Upper lobe of left lung (tissue), 6 donors: ENCODE measurements around the gene CCDC14. TPM values are rescaled to one million over a fixed set of nuclear protein-coding genes. Genes with fewer than 3 reads are reported as not detected.

ENCODE experiments used
- ATAC-seq, 2 donors: fragments of 200-7000 bp; cut with Tn5 transposase; one replicate each; pipeline ENCODE4 v1.9.1; 2022; ENCODE audit warnings: mild to moderate bottlenecking in 2 of 2, moderate library complexity in 2 of 2; ENCODE audit not compliant: low FRiP score in 2 of 2
- DNase-seq, 2 donors: peaks; one replicate each; pipeline ENCODE4 v3.0.0-alpha.2; 2019 to 2020
- H3K27ac ChIP-seq, 4 donors: fragments of 200-600 bp; sonication (generic); one replicate each; pipeline ENCODE4 v1.5.1; 2016 to 2019
- H3K27me3 ChIP-seq, 4 donors: fragments of 200-600 bp; sonication (generic); one replicate each; pipeline ENCODE4 v1.5.1; 2017 to 2019
- H3K36me3 ChIP-seq, 4 donors: fragments of 200-600 bp; sonication (generic); one replicate each; pipeline ENCODE4 v1.5.1; 2016 to 2019
- H3K4me1 ChIP-seq, 4 donors: fragments of 200-600 bp; sonication (generic); one replicate each; pipeline ENCODE4 v1.5.1; 2018 to 2019
- H3K4me3 ChIP-seq, 4 donors: fragments of 200-600 bp; sonication (generic); one replicate each; pipeline ENCODE4 v1.5.1; 2017 to 2019; ENCODE audit warnings: mild to moderate bottlenecking in 2 of 4, moderate library complexity in 1 of 4
- H3K9me3 ChIP-seq, 4 donors: fragments of 200-600 bp; sonication (generic); one replicate each; pipeline ENCODE4 v1.5.1; 2018 to 2019
- CTCF ChIP-seq, 6 experiments: fragments of 450-650 bp in 4 of 6; fragments of 200-600 bp in 2 of 6; sonication (generic) in 2 of 6; IDR thresholded peaks; one replicate each; pipeline ENCODE4 v1.5.1; 2016 to 2019; ENCODE audit warnings: antibody characterized with exemption in 6 of 6
- EP300 ChIP-seq, 4 donors: sonication (generic); formaldehyde crosslinking; IDR thresholded peaks; one replicate each; pipeline ENCODE4 v1.5.1; 2017; ENCODE audit warnings: antibody characterized with exemption in 4 of 4, control low read depth in 2 of 4
- POLR2A ChIP-seq, 4 donors: fragments of 450-650 bp; IDR thresholded peaks; one replicate each; pipeline ENCODE4 v1.5.1; 2016 to 2017; ENCODE audit warnings: antibody characterized with exemption in 4 of 4, mild to moderate bottlenecking in 2 of 4
- POLR2AphosphoS5 ChIP-seq, 2 donors: sonication (generic); formaldehyde crosslinking; IDR thresholded peaks; one replicate each; pipeline ENCODE4 v1.5.1; 2017; ENCODE audit warnings: antibody characterized with exemption in 2 of 2
- WGBS, 2 donors: methylation state at CpG; one replicate each; pipeline ENCODE4 v1.1.5; 2017 to 2018; 5-methylcytosine and 5-hydroxymethylcytosine counted together
- total RNA-seq, 6 donors: library from RNA; depleted of rRNA in 4 of 6; stranded (reverse); fragments of >200 nt in 4 of 6; gene quantifications; one replicate each; pipeline versions ENCODE4 v1.1.0 to v1.2.1, GENCODE V29; 2016 to 2021
- donor health status: DM: no; HTN: no; CAD: no; lungs with moderate emphysema.
- donor health status: DM: no; HTN: yes; CAD: no; lungs with severe emphysema.

CCDC14 gene
- total RNA-seq, 6 donors from 2014 or later: 23.3 to 149 (median 42.5) TPM

- Histone ChIP-seq H3K9me3 (peaks cover 9 to 15% (median 10%) of the 10 kb centered on the region in 4 donors), H3K4me3 (no peak overlapping the region), H3K27me3 (no peaks in the 10 kb centered on the region), H3K4me1 (no peaks in the 10 kb centered on the region), H3K36me3 (peaks cover 0 to 13% (median 9%) of the 10 kb centered on the region in 4 donors), H3K27ac (no peak overlapping the region)
- ATAC-seq (no peak), DNase-seq (no peak)
- WGBS, 2 donors: 89 to 97% methylated on average over 1 of the region's 1 CpG
- TF ChIP-seq EP300 (IDR thresholded peaks at IDR 0.05): no peak
- no peak for TF ChIP-seq POLR2A (IDR thresholded peaks at IDR 0.05)
- TF ChIP-seq POLR2AphosphoS5 (IDR thresholded peaks at IDR 0.05): no peak
- no peak for TF ChIP-seq CTCF (IDR thresholded peaks at IDR 0.05)
These were observed 40.6 kb downstream of the CCDC14 start for GRCh38 chr3:123920383-123920782.

DNA sequence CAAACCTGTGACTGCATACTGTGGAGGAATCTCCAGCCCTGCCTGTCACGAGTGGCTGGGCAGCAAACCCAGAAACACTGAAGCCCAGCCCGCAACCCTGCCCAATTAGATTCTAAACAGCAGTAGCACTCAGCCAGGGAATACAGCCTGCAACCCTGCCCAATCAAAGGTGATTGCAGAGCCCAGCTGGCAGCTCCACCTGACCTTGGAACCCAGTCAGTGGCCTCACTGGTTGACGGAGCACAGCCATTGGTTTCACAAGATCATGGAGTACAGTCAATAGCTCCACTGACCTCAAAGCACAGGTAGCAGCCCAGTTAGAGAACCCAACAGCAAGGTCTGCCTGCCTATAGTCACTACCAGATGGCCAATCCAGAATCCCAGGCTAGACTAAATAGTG lies 41.7 kb downstream of the CCDC14 start:
- WGBS, 2 donors: 100% methylated on average over 3 of the region's 3 CpGs; no CpG with 5 or more reads in 1 of the 2 donors
- H3K27me3 ChIP-seq: no peaks in the 10 kb centered on the region
- peaks cover 0 to 16% (median 10%) of the 10 kb centered on the region in 4 donors for H3K36me3 ChIP-seq
- no peak overlapping the region for H3K27ac ChIP-seq
- H3K9me3 ChIP-seq: peaks cover 9 to 15% (median 10%) of the 10 kb centered on the region in 4 donors
- DNase-seq (no peak), ATAC-seq (no peak)
- H3K4me1 ChIP-seq: no peaks in the 10 kb centered on the region
- TF ChIP-seq EP300 (IDR thresholded peaks at IDR 0.05) (no peak), CTCF (IDR thresholded peaks at IDR 0.05) (no peak), POLR2AphosphoS5 (IDR thresholded peaks at IDR 0.05) (no peak), POLR2A (IDR thresholded peaks at IDR 0.05) (no peak)
- no peak overlapping the region for H3K4me3 ChIP-seq

GRCh38 chr3:123914829-123915228 lies 46.2 kb downstream of the CCDC14 start:
- Histone ChIP-seq H3K27ac (no peak overlapping the region), H3K4me3 (no peak overlapping the region), H3K4me1 (no peaks in the 10 kb centered on the region), H3K9me3 (no peaks in the 10 kb centered on the region), H3K27me3 (no peaks in the 10 kb centered on the region), H3K36me3 (peaks cover 0 to 9% (median 7%) of the 10 kb centered on the region in 4 donors)
- WGBS, 2 donors: 78 to 85% methylated on average over 5 of the region's 5 CpGs
- DNase-seq: no peak
- ATAC-seq: no peak
- TF ChIP-seq EP300 (IDR thresholded peaks at IDR 0.05): no peak
- no peak for TF ChIP-seq CTCF (IDR thresholded peaks at IDR 0.05)
- no peak for TF ChIP-seq POLR2AphosphoS5 (IDR thresholded peaks at IDR 0.05)
- no peak for TF ChIP-seq POLR2A (IDR thresholded peaks at IDR 0.05)

DNA sequence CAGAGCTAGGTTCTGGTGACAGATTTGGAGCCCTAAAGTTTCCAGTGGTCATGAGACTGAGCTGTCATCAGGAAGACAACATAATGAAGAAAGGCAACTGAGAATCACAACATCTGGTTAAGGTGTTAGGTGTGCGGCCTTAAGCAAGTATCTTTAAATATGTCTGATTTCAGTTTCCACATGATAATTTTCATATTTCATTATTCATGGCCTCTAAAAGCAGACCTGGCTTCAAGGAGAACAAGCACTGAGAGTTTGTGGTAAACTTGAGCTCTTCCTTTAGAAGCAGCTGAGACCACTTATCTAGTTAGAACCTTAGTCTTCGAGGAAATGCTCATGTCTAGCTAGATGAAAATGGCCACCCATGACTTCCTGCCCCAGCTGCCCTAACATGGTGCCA lies 51.2 kb downstream of the CCDC14 start:
- H3K27ac ChIP-seq: no peak overlapping the region
- TF ChIP-seq POLR2A (IDR thresholded peaks at IDR 0.05) (no peak), POLR2AphosphoS5 (IDR thresholded peaks at IDR 0.05) (no peak), EP300 (IDR thresholded peaks at IDR 0.05) (no peak)
- 91 to 92% methylated on average over 2 of the region's 2 CpGs for WGBS, 2 donors
- H3K9me3 ChIP-seq: no peaks in the 10 kb centered on the region
- H3K36me3 ChIP-seq: peaks cover 0 to 3% (median 0%) of the 10 kb centered on the region in 4 donors
- no peak for ATAC-seq
- no peak overlapping the region for H3K4me3 ChIP-seq
- no peaks in the 10 kb centered on the region for H3K27me3 ChIP-seq
- no peak for DNase-seq
- no peaks in the 10 kb centered on the region for H3K4me1 ChIP-seq

DNA sequence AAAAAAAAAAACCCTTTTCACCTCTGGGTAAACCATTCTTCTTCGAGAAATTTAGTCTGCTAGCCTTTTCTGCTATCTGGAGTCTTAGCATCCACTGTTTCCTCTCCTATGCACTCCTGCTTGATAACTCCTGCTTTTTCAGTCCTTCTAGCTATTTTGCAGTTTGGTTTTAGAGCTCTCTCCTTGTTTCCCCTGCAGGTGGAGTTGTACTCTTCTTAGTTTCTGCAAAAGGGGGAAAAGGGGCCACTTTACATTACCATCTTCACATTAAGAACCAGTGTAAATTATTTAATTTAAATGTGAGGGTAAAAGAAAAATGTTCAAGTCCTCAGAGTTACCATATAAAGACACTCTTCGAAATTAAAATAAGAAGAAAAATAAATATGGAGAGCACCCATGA lies 53.3 kb downstream of the CCDC14 start:
- Histone ChIP-seq H3K27me3 (no peaks in the 10 kb centered on the region), H3K9me3 (no peaks in the 10 kb centered on the region), H3K36me3 (no peaks in the 10 kb centered on the region), H3K27ac (no peak overlapping the region), H3K4me1 (no peaks in the 10 kb centered on the region), H3K4me3 (no peak overlapping the region)
- DNase-seq: no peak
- WGBS, 2 donors: 72 to 85% methylated on average over 2 of the region's 2 CpGs
- ATAC-seq: no peak
- TF ChIP-seq EP300 (IDR thresholded peaks at IDR 0.05) (no peak), POLR2A (IDR thresholded peaks at IDR 0.05) (no peak), CTCF (IDR thresholded peaks at IDR 0.05) (no peak), POLR2AphosphoS5 (IDR thresholded peaks at IDR 0.05) (no peak)
